Measurements from ENCODE around the gene TFPT. TPM values are rescaled to one million over a fixed set of nuclear protein-coding genes. Genes with fewer than 3 reads are reported as not detected.

Gene TFPT
- total and polyA plus RNA-seq, 10 of the 15 experiments (the other 5 are each of a cell fraction or from before 2014, with no cell fraction given) = 1.7 to 40.2 (median 25.6) TPM

DNA sequence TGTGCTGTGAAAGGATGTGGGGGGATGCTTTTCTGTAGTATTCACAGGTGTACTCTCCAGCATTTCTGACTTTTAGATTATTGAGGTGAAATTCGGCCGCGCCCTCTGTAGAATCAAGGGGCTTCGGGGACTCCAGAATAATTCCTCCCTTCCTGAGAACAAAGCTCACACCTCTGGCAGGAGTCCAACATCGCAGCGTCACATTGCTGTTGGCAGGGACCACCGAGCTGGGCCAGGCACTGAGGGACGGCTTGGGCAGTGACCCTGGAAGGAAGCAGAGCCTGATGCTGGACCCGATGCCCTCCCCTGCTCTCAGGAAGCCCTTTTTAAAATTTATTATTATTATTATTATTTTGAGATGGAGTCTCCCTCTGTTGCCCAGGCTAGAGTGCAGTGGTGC is 40.6 kb downstream of the TFPT start (continued):
- TF ChIP-seq CUX1 (IDR thresholded peaks at IDR 0.05; ENCODE audit: insufficient replicate concordance, low read depth, low read length) = no peak
- TF ChIP-seq MYB (IDR thresholded peaks at IDR 0.05; ENCODE audit: borderline replicate concordance, low read depth, low read length) = no peak
- no peak for TF ChIP-seq MXI1 (IDR thresholded peaks at IDR 0.05; ENCODE audit: low read depth, low read length)
- no peak for TF ChIP-seq IKZF2 (IDR thresholded peaks at IDR 0.05)

DNA sequence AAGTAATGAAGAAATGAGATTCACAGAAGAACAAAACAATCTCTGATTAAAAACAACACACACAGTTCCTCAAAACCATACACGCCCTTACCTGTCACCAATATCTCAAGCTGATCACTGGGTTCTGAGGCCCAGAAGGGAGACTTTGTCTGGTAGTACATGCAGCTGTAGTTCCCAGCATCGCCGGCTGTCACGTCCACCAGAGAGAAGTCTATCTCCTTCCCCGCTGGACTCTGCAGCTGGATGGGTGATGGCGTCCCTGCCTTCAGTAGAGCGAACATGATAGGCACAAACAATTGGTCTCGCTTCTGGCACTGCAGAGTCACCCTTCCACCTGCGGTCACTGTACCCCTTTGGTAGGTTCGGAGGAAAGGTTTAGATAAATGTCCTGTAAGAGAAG is 41.6 kb downstream of the TFPT start:
- FAIRE-seq (no peak), ATAC-seq (no peak), DNase-seq (ENCODE audit: low read depth, low spot score) (no peak)
- H3K9me3 ChIP-seq (replicated peaks; ENCODE audit: control insufficient read depth, insufficient read depth, low read length) = no peaks in the 10 kb centered on the region; the same call in 2 of the 3 replicates
- no peak overlapping the region for H3K9ac ChIP-seq (ENCODE audit: control insufficient read depth, insufficient read depth, low read length)
- TF ChIP-seq SREBF1 (IDR thresholded peaks at IDR 0.05; ENCODE audit: low read length) (no peak), SP1 (IDR thresholded peaks at IDR 0.05; ENCODE audit: low read depth, low read length) (no peak), MTA2 (IDR thresholded peaks at IDR 0.05; ENCODE audit: low read depth) (no peak), NKRF (conservative IDR thresholded peaks at IDR 0.05) (no peak), ZSCAN29 (IDR thresholded peaks at IDR 0.05) (no peak)
- H4K20me1 ChIP-seq (ENCODE audit: control insufficient read depth, insufficient read depth) = no peaks in the 10 kb centered on the region
- POLR2A ChIA-PET = no interaction called here
- H3K79me2 ChIP-seq (ENCODE audit: control insufficient read depth, insufficient read depth, low read length) = no peaks in the 10 kb centered on the region
- H2AFZ ChIP-seq (ENCODE audit: control insufficient read depth, low read depth, low read length) = no peak overlapping the region
- SMC1A ChIA-PET (ENCODE audit: uncharacterized antibody, unreplicated experiment) = no interaction called here
- H3K36me3 ChIP-seq (ENCODE audit: control insufficient read depth in 2 of 2, insufficient read depth in 2 of 2, low read length in 1 of 2) = no peaks in the 10 kb centered on the region
- H3K4me2 ChIP-seq (ENCODE audit: control insufficient read depth, insufficient read depth) = no peak overlapping the region
- RAD21 ChIA-PET (ENCODE audit: unreplicated experiment) = no interaction called here
- in situ Hi-C loops (cut with MboI) = no loop called here
- WGBS (ENCODE audit: insufficient coverage, insufficient replicate concordance, low lambda C conversion rate, missing lambda C conversion rate) = 43% methylated on average over 10 of the region's 10 CpGs
- intact Hi-C loops (cut with micrococcal nuclease; ENCODE audit: unreplicated experiment) = no loop called here
- CTCF ChIA-PET = no interaction called here
- no peak overlapping the region for H3K27ac ChIP-seq (ENCODE audit: control insufficient read depth, insufficient read depth)
- H3K27me3 ChIP-seq (replicated peaks in 1 of 2; ENCODE audit: control insufficient read depth in 2 of 2, insufficient read depth in 2 of 2, low read length in 1 of 2) = no peaks in the 10 kb centered on the region
- BruUV-seq (replicated peaks) = no TSS peak
- no peaks in the 10 kb centered on the region for H3K4me1 ChIP-seq (ENCODE audit: control insufficient read depth, insufficient read depth, low read length)
- no peak overlapping the region for H3K4me3 ChIP-seq

All from GM12878 (cell line).